ENCODE measurements around the gene SEC31B.
A peak's percentile ranks its signal among the peaks of the same experiment; 100 is the strongest.

Gene SEC31B

GRCh38 chr10:100519311-100520051, at the start of gene SEC31B:
Gene SEC31B, minus strand, starts transcription at chr10:100519861. Its CDS starts 2,909 bp downstream, at chr10:100516952.
- no peak for DNase-seq (ENCODE audit: low spot score)

GRCh38 chr10:100568912-100569311, 49.3 kb upstream of the SEC31B start:
- DNase-seq (ENCODE audit: low spot score), result no peak

DNA sequence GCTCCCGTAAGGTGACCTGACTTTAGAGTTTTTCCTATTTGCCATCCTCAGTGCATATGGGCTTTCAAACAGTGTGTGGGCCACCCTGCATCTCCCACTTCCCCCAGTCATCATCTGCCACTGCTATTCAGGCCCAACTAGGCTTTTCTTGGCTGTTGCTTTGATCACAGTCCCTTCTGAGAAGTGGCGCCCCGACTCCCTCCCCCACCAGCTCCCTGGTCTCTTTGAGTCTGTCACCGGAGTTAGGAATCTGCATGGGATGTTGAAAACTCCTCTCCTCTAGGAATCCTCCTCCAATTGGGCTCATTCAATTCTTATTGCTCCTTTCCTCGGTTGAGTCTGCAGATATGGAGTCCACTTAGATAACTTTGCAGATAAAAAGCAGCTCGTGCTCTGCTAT, 48.2 kb upstream of the SEC31B start:
- no peak for DNase-seq (ENCODE audit: low spot score)

DNA sequence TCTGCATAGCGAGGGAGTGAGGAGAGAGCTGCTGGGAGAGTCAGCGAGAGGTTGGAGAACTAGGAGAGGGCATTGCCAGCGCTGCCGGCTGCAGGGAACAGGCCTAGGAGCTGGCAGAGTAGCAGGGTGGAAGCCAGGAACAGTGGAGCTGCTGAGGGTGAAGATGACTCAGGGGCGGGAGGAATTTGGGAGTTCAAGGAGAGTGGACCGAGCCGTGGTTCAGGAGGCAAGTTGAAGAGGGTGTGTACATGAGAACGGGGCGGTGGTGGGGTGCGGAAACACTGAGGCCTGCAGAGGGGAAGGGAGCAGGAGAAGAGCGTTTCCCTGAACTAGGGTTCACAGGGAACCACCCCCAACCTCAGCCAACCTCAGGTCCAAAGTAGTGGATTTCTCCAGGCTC, 47.6 kb upstream of the SEC31B start:
- DNase-seq (ENCODE audit: low spot score), result no peak

DNA sequence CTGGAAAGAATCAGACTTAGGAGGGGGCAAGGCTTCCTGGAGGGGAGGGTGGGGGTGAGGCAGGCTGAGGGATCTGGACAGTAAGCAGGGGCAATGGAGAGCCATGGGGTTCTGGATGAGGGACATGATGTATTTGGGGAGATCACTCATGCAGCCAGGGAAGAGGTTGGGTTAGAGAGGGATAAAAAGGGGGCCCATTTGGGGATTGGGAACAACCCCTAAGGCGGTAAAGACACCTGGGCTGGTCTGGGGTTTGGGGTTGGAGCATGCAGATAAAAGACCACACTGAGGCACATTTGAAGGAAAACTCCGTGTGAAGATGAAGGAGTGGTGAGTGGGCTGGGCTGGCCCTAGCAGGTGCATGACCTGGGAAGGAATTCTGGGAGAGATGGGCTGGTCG, 46.9 kb upstream of the SEC31B start:
- DNase-seq (ENCODE audit: low spot score), result no peak

DNA sequence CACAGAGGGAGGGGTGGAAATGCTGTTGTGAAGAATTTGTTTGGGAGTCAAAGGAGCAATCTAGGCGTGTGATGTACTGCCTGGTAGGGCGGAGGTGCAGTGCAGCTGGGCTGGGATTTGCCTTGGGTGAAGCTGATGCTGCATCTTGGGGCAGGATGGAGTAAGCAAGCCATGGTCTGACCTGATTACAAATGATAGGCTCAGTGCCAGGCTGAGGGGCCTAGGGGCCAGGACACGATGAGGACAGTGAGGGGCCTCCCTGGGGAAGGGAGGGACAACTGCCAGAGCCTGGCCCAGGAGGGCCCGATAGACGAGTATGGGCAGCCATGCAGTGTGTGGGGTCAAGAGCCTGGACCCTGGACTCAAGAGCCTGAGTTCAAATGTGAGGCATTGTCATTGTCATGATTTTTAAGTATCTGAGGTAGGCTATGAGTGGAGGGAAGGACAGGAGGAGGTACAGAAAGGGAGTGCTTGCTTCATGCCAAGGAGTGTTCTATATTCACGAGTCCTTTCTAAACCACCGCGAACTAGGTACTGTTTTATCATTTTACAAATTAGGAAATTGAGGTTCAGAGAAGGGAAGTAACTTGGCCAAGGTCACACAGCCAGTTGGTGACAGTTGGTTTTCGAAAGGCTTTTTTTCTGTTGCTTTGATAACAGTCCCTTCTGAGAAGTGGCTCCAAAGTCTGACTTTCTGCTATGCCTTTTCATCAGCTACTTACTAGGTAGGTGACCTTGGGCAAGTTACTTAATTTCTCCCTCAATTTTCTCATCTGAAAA, 45.7 kb upstream of the SEC31B start:
- DNase-seq (ENCODE audit: low spot score), result no peak

GRCh38 chr10:100562008-100562672, 42.5 kb upstream of the SEC31B start:
- peak; percentile 35 for DNase-seq (ENCODE audit: low spot score)

- DNase-seq (ENCODE audit: low spot score), result no peak
These were observed 41.3 kb upstream of the SEC31B start for GRCh38 chr10:100561005-100561404.

GRCh38 chr10:100560248-100560647, 40.6 kb upstream of the SEC31B start:
- no peak for DNase-seq (ENCODE audit: low spot score)

GRCh38 chr10:100554902-100555301, 35.2 kb upstream of the SEC31B start:
- DNase-seq (ENCODE audit: low spot score), result no peak

GRCh38 chr10:100553929-100554328, 34.3 kb upstream of the SEC31B start:
- no peak for DNase-seq (ENCODE audit: low spot score)

- DNase-seq (ENCODE audit: low spot score), result no peak
These were observed 32.1 kb upstream of the SEC31B start for GRCh38 chr10:100551738-100552137.

DNA sequence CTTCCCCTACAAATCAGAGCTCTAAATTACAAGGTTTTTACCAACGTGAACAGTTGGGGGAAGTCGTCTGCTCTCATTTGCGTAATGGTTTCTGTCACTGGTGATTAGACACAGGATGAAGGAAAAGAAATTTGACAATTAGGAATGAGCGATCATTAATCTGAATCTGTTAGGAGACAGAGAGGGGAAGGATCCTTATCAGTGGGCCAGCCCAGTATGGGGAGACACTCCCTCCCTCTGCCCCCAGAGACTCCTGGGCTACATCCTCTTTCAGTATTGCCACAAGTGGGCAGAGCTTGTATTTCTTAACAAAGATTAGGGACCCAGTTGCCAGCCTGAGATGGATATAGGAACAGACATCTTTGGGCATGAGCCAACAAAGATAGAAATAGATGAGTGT, 31.5 kb upstream of the SEC31B start:
- DNase-seq (ENCODE audit: low spot score), result no peak

DNA sequence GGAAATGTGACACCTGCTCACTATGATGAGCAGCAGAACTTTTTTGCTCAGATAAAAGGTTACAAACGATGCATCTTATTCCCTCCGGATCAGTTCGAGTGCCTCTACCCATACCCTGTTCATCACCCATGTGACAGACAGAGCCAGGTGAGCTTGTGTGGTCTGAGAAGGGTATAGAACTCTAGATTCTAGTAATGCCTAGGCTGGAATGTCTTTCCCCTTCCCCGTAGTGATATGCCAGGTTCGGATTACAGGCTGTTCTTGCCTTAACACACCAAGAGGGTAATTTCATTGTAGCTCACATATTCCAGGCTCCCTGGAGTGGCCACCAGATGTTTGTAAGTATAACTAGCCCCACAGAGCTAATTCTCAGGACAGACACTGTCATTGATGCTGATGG, 25.3 kb upstream of the SEC31B start:
- DNase-seq (ENCODE audit: low spot score), result no peak

DNA sequence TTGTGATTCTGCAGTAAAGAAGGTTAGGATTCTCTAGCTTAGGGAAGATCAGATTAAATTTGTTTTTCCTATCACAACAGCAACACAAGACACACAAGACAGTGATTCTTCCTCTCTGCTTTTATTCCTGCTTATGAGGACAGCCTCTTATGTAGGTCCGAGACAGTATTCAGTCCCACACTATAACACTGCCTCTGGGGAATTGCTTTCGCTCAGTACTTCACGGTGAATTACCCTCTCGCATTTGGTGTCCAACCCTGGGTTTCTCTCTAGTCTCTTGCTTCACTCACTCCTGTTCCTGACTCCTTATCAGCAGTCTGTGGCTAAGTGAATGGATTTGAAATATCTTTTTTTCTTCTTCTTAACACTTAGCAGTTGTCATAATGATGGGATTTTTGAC, 17.8 kb upstream of the SEC31B start:
- DNase-seq (ENCODE audit: low spot score), result no peak

- DNase-seq (ENCODE audit: low spot score), result peak; percentile 94
These were observed 16.2 kb upstream of the SEC31B start, which contains the start of gene HIF1AN for GRCh38 chr10:100535715-100536353. Gene HIF1AN, plus strand, starts transcription at chr10:100535943. Its CDS starts 16 bp downstream, at chr10:100535959.

GRCh38 chr10:100535338-100535714, 15.7 kb upstream of the SEC31B start:
- no peak for DNase-seq (ENCODE audit: low spot score)

- no peak for DNase-seq (ENCODE audit: low spot score)
These were observed 15.1 kb upstream of the SEC31B start for GRCh38 chr10:100534726-100535125.

- no peak for DNase-seq (ENCODE audit: low spot score)
These were observed 12.1 kb upstream of the SEC31B start for GRCh38 chr10:100531761-100532160.

GRCh38 chr10:100529475-100530298, 10.0 kb upstream of the SEC31B start, which contains the start of gene NDUFB8:
Gene NDUFB8, minus strand, starts transcription at chr10:100529871. Its CDS starts 20 bp downstream, at chr10:100529851.
- DNase-seq (ENCODE audit: low spot score), result peak; percentile 89

DNA sequence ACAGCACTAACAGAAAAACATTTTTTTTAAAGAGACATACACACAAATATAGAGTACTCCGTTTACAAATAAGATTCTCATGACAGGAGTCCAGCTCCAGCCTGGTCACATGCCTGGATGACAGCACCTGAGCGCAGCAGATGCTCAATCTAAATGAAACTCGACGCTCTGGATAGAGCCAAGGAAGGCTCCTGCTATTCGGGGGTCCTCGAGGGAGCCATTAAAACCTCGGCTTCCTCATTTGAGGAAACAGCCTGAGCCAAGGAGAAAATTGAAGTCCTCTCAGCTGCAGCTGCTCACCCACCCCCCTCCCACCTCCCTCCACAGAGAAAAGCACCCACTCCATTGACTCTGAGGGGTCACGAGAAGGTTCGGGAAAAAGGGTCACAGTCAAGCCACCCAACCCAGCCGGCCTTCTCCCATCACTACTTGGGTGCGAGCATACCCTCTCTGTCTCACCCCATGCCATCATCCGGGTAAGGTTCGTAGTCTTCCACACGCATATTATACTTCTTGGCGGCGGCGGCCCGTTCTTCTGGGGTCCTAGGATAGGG, 9.3 kb upstream of the SEC31B start:
- no peak for DNase-seq (ENCODE audit: low spot score)

All from LoVo (cell line).